SK-N-SH (cell line): ENCODE results near the gene PRKACG. TPM values are rescaled to one million over a fixed set of nuclear protein-coding genes. Genes with fewer than 3 reads are reported as not detected.

Experiments used
- CTCF ChIA-PET: fragments of 300-600, 350-600 bp; formaldehyde crosslinking; extraction: SDS; loops from one replicate; lab custom pipeline; 2021; lab: Yijun Ruan, JAX
- POLR2A ChIA-PET: fragments of 350-600 bp; sonication (Branson Sonifier 250); formaldehyde crosslinking; extraction: SDS; loops from one replicate; lab custom pipeline; 2020; ENCODE audit warnings: antibody characterized with exemption, inconsistent platforms; lab: Yijun Ruan, JAX
- DNase-seq: peaks from one replicate; pipeline ENCODE4 v3.0.0; 2012
- H2AFZ ChIP-seq: fragments of 200-600 bp; sonication (generic); 2 replicates; pipeline ENCODE4 v1.8.1; 2016; ENCODE audit warnings: antibody characterized with exemption, mild to moderate bottlenecking, low read depth
- H3F3A ChIP-seq: fragments of 200-600 bp; sonication (generic); replicated peaks from 2 replicates; pipeline ENCODE3; 2016; ENCODE audit warnings: antibody characterized with exemption, mild to moderate bottlenecking; ENCODE audit not compliant: insufficient read depth
- H3K27ac ChIP-seq, 2 experiments: fragments of 200-500 bp in 1 of 2; fragments of 200-600 bp in 1 of 2; sonication (Bioruptor generic) in 1 of 2; sonication (generic), shearing (Covaris generic) in 1 of 2; 2 replicates each; pipeline versions ENCODE4 v1.5.1 to v1.6.1; 2014 to 2016; ENCODE audit warnings: low read depth in 2 of 2, inconsistent platforms in 1 of 2, low read length in 1 of 2, mild to moderate bottlenecking in 1 of 2, mixed read lengths in 1 of 2
- H3K27me3 ChIP-seq: fragments of 200-600 bp; sonication (generic), shearing (Covaris generic); 2 replicates; pipeline ENCODE4 v1.6.1; 2016; ENCODE audit warnings: mixed run types; ENCODE audit not compliant: insufficient read depth
- H3K36me3 ChIP-seq, 2 experiments: fragments of 200-500 bp in 1 of 2; fragments of 200-600 bp in 1 of 2; sonication (Bioruptor generic) in 1 of 2; sonication (generic) in 1 of 2; replicated peaks in 1 of 2; 2 replicates each; pipeline versions ENCODE3 to v1.5.1; 2014 to 2016; ENCODE audit warnings: low read length in 1 of 2, mild to moderate bottlenecking in 1 of 2; ENCODE audit not compliant: insufficient read depth in 2 of 2, control insufficient read depth in 1 of 2
- H3K4me1 ChIP-seq, 2 experiments: fragments of 200-500 bp in 1 of 2; fragments of 200-600 bp in 1 of 2; sonication (Bioruptor generic) in 1 of 2; sonication (generic), shearing (Covaris generic) in 1 of 2; 2 replicates each; pipeline versions ENCODE4 v1.5.1 to v1.6.1; 2014 to 2016; ENCODE audit warnings: low read depth in 1 of 2, low read length in 1 of 2, mixed run types in 1 of 2; ENCODE audit not compliant: insufficient read depth in 2 of 2, control insufficient read depth in 1 of 2
- H3K4me2 ChIP-seq: fragments of 200-600 bp; sonication (generic), shearing (Covaris generic); 2 replicates; pipeline ENCODE4 v1.6.1; 2017; ENCODE audit warnings: mixed run types
- H3K4me3 ChIP-seq, 2 experiments: fragments of 200-500 bp in 1 of 2; fragments of 200-600 bp in 1 of 2; sonication (Bioruptor generic) in 1 of 2; sonication (generic), shearing (Covaris generic) in 1 of 2; 2 replicates each; pipeline versions ENCODE4 v1.5.1 to v1.8.1; 2014 to 2016; ENCODE audit warnings: low read depth in 2 of 2, inconsistent platforms in 1 of 2, low read length in 1 of 2, mild to moderate bottlenecking in 1 of 2, mixed read lengths in 1 of 2, moderate library complexity in 1 of 2
- H3K79me2 ChIP-seq: fragments of 200-600 bp; sonication (generic); 2 replicates; pipeline ENCODE4 v1.8.1; 2017; ENCODE audit warnings: mild to moderate bottlenecking; ENCODE audit not compliant: insufficient read depth
- H3K9ac ChIP-seq: fragments of 200-600 bp; sonication (generic); 2 replicates; pipeline ENCODE4 v1.6.1; 2017; ENCODE audit warnings: mixed run types
- H3K9me2 ChIP-seq: fragments of 200-600 bp; sonication (generic); 2 replicates; pipeline ENCODE4 v1.6.1; 2017; ENCODE audit warnings: mixed run types
- H3K9me3 ChIP-seq: fragments of 200-600 bp; sonication (generic); 2 replicates; pipeline ENCODE4 v1.6.1; 2017; ENCODE audit warnings: mixed run types, mild to moderate bottlenecking, moderate library complexity
- H4K20me1 ChIP-seq: fragments of 200-600 bp; sonication (generic); 2 replicates; pipeline ENCODE4 v1.6.1; 2017; ENCODE audit warnings: mild to moderate bottlenecking, mixed run types; ENCODE audit not compliant: insufficient read depth
- CHD2 ChIP-seq: fragments of 150-350 bp; IDR thresholded peaks from 2 replicates; pipeline ENCODE4 v1.6.1; 2018; ENCODE audit warnings: low read length; ENCODE audit not compliant: partially characterized antibody
- EZH2phosphoT487 ChIP-seq: fragments of 200-600 bp; sonication (generic); IDR thresholded peaks from 2 replicates; pipeline ENCODE4 v1.6.1; 2017; ENCODE audit warnings: low read depth, mixed run types, mild to moderate bottlenecking, antibody characterized with exemption, moderate library complexity, borderline replicate concordance
- FOXM1 ChIP-seq: IDR thresholded peaks from 2 replicates; pipeline ENCODE4 v1.4.0; 2012; ENCODE audit warnings: low read depth, mild to moderate bottlenecking
- NFIC ChIP-seq: IDR thresholded peaks from 2 replicates; pipeline ENCODE4 v1.4.0; 2012; ENCODE audit warnings: borderline replicate concordance
- RAD21 ChIP-seq: IDR thresholded peaks from 2 replicates; pipeline ENCODE4 v1.6.1; 2012; ENCODE audit warnings: mild to moderate bottlenecking, low read length
- RFX5 ChIP-seq: IDR thresholded peaks from 2 replicates; pipeline ENCODE4 v1.6.1; 2012; ENCODE audit warnings: mild to moderate bottlenecking, improper control_type of control experiment, low read length
- RXRA ChIP-seq: IDR thresholded peaks from 2 replicates; pipeline ENCODE4 v1.4.0; 2012; ENCODE audit warnings: low read depth, mild to moderate bottlenecking, borderline replicate concordance
- SIN3A ChIP-seq: IDR thresholded peaks from 2 replicates; pipeline ENCODE4 v1.6.1; 2012; ENCODE audit warnings: low read depth, mild to moderate bottlenecking, low read length, moderate library complexity, borderline replicate concordance
- SMC3 ChIP-seq: IDR thresholded peaks from 2 replicates; pipeline ENCODE4 v1.6.1; 2012; ENCODE audit warnings: low read depth, low read length, improper control_type of control experiment
- TAF1 ChIP-seq: IDR thresholded peaks from 2 replicates; pipeline ENCODE4 v1.6.1; 2012; ENCODE audit warnings: low read depth, mild to moderate bottlenecking, low read length, moderate library complexity, borderline replicate concordance
- TCF12 ChIP-seq: IDR thresholded peaks from 2 replicates; pipeline ENCODE4 v1.4.0; 2012
- TEAD4 ChIP-seq: IDR thresholded peaks from 2 replicates; pipeline ENCODE4 v1.4.0; 2012; ENCODE audit warnings: mild to moderate bottlenecking, borderline replicate concordance; ENCODE audit not compliant: insufficient read depth
- YY1 ChIP-seq: IDR thresholded peaks from 2 replicates; pipeline ENCODE4 v1.4.0; 2012; ENCODE audit warnings: low read depth, mild to moderate bottlenecking
- WGBS: methylation state at CpG from one replicate; pipeline ENCODE4 v1.1.6; 2017; ENCODE audit warnings: low lambda C conversion rate; 5-methylcytosine and 5-hydroxymethylcytosine counted together
- polyA plus RNA-seq, 3 experiments: library from polyadenylated mRNA; depleted of rRNA; stranded (reverse); fragments of >200 nt; gene quantifications; 2 replicates each; pipeline ENCODE4 v1.2.3, GENCODE V29; 2012
- TF ChIP-seq, protein P1 (sequence below): IDR thresholded peaks from 2 replicates; pipeline ENCODE4 v1.4.0; 2012; ENCODE audit warnings: low read depth
- TF ChIP-seq, protein P2 (sequence below): fragments of 200-600 bp; sonication (generic); IDR thresholded peaks from 2 replicates; pipeline ENCODE4 v1.6.1; 2017; ENCODE audit warnings: antibody characterized with exemption, mild to moderate bottlenecking, moderate library complexity
- TF ChIP-seq, protein P3 (sequence below): IDR thresholded peaks from 2 replicates; pipeline ENCODE4 v1.4.0; 2012; ENCODE audit warnings: low read depth, borderline replicate concordance
- TF ChIP-seq, protein P4 (sequence below): fragments of 150-350 bp; IDR thresholded peaks from 2 replicates; pipeline ENCODE4 v1.6.1; 2017; ENCODE audit warnings: antibody characterized with exemption, low read length, low read depth, borderline replicate concordance
- TF ChIP-seq, protein P5 (sequence below): IDR thresholded peaks from 2 replicates; pipeline ENCODE4; 2012

PRKACG gene
- polyA plus RNA-seq, 1 of the 3 experiments (the other 2 are of a cell fraction): not detected

DNA sequence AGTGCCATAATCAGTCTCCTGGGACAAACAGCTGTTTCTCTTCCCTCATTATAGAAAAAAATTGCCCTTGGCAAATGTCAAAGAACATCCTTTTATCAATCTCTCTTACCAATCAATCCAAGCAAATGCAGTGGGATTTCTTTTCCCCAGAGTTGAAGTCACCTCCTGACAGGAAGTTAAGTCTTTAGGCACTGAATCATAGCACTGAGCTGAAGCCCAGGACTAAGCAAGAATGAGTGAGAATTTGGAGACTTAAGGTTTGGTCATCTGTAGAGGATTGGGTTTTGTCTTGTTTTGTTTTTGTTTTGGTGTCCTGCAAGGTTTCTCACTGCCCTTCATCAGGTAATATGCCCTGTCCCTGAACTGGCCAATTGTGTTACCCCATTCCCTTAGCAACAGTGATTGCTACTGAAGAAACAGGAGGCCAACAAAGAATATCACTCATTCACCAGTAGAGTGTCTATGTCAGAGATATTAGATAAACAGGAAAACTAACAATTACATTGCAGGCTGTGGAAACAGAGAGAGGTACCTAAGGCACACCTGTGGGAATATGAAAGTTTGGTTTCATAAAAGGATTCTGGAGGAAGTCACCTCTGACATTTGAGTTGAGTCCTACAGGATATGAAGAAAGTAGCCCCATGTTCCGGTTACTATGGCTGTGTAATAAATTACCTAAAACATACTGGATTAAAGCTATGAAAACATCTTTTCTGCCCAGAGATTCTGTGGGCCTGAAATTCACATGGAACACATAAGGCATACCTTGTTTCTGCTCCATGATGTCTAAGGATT lies 17.1 kb upstream of the PRKACG start:
- H3K4me1 ChIP-seq: 0 out of 4 replicates have a peak, but pooled peaks cover 0 to 2% of the 10 kb centered on the region in 2 experiments
- peaks cover 3% of the 10 kb centered on the region for H3F3A ChIP-seq
- H3K4me3 ChIP-seq: no peak overlapping the region
- ChIA-PET POLR2A (no interaction called here), CTCF (interaction anchor here (0.9 to 6.3 kb wide), 4 partner anchors 32 to 447 kb away, joined by 3 to 67 read pairs (median 4); no protein-coding TSS in a partner anchor)
- no peak overlapping the region for H3K9ac ChIP-seq
- no peaks in the 10 kb centered on the region for H4K20me1 ChIP-seq
- no peak for DNase-seq
- no peak overlapping the region for H3K27ac ChIP-seq
- no peak overlapping the region for H2AFZ ChIP-seq
- no peak overlapping the region for H3K4me2 ChIP-seq
- no peaks in the 10 kb centered on the region for H3K79me2 ChIP-seq
- H3K27me3 ChIP-seq: peaks cover 13% of the 10 kb centered on the region; the same call in 1 of the 2 replicates
- WGBS: 59% methylated on average over 1 of the region's 1 CpG
- no peaks in the 10 kb centered on the region for H3K36me3 ChIP-seq
- TF ChIP-seq EZH2phosphoT487 (no peak), FOXM1 (no peak)
- TF ChIP-seq, protein P1, sequence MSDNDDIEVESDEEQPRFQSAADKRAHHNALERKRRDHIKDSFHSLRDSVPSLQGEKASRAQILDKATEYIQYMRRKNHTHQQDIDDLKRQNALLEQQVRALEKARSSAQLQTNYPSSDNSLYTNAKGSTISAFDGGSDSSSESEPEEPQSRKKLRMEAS: no peak
- TF ChIP-seq, protein P2, sequence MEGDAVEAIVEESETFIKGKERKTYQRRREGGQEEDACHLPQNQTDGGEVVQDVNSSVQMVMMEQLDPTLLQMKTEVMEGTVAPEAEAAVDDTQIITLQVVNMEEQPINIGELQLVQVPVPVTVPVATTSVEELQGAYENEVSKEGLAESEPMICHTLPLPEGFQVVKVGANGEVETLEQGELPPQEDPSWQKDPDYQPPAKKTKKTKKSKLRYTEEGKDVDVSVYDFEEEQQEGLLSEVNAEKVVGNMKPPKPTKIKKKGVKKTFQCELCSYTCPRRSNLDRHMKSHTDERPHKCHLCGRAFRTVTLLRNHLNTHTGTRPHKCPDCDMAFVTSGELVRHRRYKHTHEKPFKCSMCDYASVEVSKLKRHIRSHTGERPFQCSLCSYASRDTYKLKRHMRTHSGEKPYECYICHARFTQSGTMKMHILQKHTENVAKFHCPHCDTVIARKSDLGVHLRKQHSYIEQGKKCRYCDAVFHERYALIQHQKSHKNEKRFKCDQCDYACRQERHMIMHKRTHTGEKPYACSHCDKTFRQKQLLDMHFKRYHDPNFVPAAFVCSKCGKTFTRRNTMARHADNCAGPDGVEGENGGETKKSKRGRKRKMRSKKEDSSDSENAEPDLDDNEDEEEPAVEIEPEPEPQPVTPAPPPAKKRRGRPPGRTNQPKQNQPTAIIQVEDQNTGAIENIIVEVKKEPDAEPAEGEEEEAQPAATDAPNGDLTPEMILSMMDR: no peak
- H3K9me3 ChIP-seq: no peaks in the 10 kb centered on the region
- H3K9me2 ChIP-seq: no peaks in the 10 kb centered on the region

DNA sequence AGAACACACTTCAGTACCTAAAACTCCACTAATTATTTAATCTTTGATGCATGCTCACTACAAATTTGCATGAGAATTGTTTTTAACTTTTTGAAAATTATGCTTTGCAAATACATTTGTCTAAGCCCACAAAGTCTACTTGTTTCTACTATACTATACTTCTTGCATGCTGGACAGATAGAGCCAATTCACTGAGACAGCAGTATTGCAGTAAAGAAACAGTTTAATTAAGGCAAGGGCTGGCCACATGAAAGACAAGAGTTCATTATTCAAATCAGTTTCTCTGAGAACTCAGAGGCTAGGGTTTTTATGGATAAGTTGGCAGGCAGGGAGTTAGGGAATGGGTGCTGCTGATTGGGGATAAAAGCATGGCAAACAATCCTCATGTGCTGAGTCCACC lies 15.6 kb upstream of the PRKACG start:
- Histone ChIP-seq H3K79me2 (no peaks in the 10 kb centered on the region), H3K9me3 (no peaks in the 10 kb centered on the region), H3K27ac (no peak overlapping the region), H3K9ac (no peak overlapping the region), H3K4me1 (no peaks in the 10 kb centered on the region), H3K27me3 (peaks cover 26% of the 10 kb centered on the region; the same call in 1 of the 2 replicates), H3K9me2 (no peaks in the 10 kb centered on the region), H3K4me2 (no peak overlapping the region), H3K4me3 (no peak overlapping the region), H2AFZ (no peak overlapping the region), H3F3A (peaks cover 2% of the 10 kb centered on the region), H3K36me3 (no peaks in the 10 kb centered on the region), H4K20me1 (no peaks in the 10 kb centered on the region)
- ChIA-PET CTCF (no interaction called here), POLR2A (no interaction called here)
- DNase-seq: no peak
- TF ChIP-seq NFIC (no peak), SMC3 (no peak), CHD2 (no peak), TAF1 (no peak), TCF12 (no peak), YY1 (no peak), RAD21 (no peak), SIN3A (no peak), RXRA (no peak), RFX5 (no peak), TEAD4 (no peak)
- TF ChIP-seq, protein P3, sequence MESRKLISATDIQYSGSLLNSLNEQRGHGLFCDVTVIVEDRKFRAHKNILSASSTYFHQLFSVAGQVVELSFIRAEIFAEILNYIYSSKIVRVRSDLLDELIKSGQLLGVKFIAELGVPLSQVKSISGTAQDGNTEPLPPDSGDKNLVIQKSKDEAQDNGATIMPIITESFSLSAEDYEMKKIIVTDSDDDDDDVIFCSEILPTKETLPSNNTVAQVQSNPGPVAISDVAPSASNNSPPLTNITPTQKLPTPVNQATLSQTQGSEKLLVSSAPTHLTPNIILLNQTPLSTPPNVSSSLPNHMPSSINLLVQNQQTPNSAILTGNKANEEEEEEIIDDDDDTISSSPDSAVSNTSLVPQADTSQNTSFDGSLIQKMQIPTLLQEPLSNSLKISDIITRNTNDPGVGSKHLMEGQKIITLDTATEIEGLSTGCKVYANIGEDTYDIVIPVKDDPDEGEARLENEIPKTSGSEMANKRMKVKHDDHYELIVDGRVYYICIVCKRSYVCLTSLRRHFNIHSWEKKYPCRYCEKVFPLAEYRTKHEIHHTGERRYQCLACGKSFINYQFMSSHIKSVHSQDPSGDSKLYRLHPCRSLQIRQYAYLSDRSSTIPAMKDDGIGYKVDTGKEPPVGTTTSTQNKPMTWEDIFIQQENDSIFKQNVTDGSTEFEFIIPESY: no peak
- TF ChIP-seq, protein P4, sequence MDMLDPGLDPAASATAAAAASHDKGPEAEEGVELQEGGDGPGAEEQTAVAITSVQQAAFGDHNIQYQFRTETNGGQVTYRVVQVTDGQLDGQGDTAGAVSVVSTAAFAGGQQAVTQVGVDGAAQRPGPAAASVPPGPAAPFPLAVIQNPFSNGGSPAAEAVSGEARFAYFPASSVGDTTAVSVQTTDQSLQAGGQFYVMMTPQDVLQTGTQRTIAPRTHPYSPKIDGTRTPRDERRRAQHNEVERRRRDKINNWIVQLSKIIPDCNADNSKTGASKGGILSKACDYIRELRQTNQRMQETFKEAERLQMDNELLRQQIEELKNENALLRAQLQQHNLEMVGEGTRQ: no peak
- TF ChIP-seq, protein P5, sequence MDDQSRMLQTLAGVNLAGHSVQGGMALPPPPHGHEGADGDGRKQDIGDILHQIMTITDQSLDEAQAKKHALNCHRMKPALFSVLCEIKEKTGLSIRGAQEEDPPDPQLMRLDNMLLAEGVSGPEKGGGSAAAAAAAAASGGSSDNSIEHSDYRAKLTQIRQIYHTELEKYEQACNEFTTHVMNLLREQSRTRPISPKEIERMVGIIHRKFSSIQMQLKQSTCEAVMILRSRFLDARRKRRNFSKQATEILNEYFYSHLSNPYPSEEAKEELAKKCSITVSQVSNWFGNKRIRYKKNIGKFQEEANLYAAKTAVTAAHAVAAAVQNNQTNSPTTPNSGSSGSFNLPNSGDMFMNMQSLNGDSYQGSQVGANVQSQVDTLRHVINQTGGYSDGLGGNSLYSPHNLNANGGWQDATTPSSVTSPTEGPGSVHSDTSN: no peak
- TF ChIP-seq, protein P2: no peak
